Measurements from ENCODE around the gene CINP. TPM values are rescaled to one million over a fixed set of nuclear protein-coding genes. Genes with fewer than 3 reads are reported as not detected.
A peak's percentile ranks its signal among the peaks of the same experiment; 100 is the strongest.

The CINP gene
- total RNA-seq, 1 experiment from 2014 or later = 38.3 TPM

- intact Hi-C loops (cut with micrococcal nuclease; ENCODE audit: unreplicated experiment) = loop anchor here (5.0 kb wide), 1 partner anchor 40 kb away; no protein-coding TSS in a partner anchor
- Mint-ChIP-seq H3K4me1 (ENCODE audit: low read depth, unreplicated experiment) (peaks cover 49% of the 10 kb centered on the region), H3K36me3 (ENCODE audit: insufficient read depth, unreplicated experiment) (peaks cover 49% of the 10 kb centered on the region), H3K27ac (ENCODE audit: unreplicated experiment) (peak overlapping the region; percentile 98), H3K4me3 (ENCODE audit: low read depth, unreplicated experiment) (peak overlapping the region; percentile 74), H3K27me3 (ENCODE audit: unreplicated experiment) (no peaks in the 10 kb centered on the region), H3K9me3 (ENCODE audit: low read depth, unreplicated experiment) (no peaks in the 10 kb centered on the region)
- DNase-seq = peak; percentile 95
- CTCF ChIA-PET = interaction anchor here (0.6 to 1.9 kb wide), 12 partner anchors 8 to 1918 kb away, joined by 3 to 9 read pairs (median 4); partner anchors contain the start of gene MOK
- TF ChIP-seq, protein P1, sequence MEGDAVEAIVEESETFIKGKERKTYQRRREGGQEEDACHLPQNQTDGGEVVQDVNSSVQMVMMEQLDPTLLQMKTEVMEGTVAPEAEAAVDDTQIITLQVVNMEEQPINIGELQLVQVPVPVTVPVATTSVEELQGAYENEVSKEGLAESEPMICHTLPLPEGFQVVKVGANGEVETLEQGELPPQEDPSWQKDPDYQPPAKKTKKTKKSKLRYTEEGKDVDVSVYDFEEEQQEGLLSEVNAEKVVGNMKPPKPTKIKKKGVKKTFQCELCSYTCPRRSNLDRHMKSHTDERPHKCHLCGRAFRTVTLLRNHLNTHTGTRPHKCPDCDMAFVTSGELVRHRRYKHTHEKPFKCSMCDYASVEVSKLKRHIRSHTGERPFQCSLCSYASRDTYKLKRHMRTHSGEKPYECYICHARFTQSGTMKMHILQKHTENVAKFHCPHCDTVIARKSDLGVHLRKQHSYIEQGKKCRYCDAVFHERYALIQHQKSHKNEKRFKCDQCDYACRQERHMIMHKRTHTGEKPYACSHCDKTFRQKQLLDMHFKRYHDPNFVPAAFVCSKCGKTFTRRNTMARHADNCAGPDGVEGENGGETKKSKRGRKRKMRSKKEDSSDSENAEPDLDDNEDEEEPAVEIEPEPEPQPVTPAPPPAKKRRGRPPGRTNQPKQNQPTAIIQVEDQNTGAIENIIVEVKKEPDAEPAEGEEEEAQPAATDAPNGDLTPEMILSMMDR (IDR thresholded peaks at IDR 0.05; ENCODE audit: unreplicated experiment) = peak; percentile 51
- no TSS peak for BruUV-seq (replicated peaks)
Measured at GRCh38 chr14:102316743-102317563, 45.7 kb downstream of the CINP start.

DNA sequence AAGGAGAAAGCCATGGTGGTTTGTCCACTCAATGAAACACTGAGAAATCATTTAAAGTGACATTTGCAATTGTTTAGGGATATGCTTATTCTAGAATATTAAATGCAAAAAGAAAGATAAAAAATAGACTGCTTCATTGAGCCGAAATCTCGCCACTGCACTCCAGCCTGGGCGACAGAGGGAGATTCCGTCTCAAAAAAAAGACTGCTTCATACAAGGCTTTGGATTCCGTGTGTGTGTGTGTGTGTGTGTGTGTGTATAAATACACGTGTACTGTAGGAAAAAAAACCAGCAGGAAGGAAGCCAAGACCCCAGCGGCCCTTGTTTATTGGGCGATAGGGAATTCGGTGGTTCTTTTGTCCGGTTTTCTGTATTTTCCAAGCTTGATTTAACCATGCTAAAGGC lies 46.4 kb downstream of the CINP start:
- H3K4me3 Mint-ChIP-seq (ENCODE audit: low read depth, unreplicated experiment) = peak overlapping the region; percentile 74
- peaks cover 49% of the 10 kb centered on the region for H3K4me1 Mint-ChIP-seq (ENCODE audit: low read depth, unreplicated experiment)
- BruUV-seq (replicated peaks) = no TSS peak
- H3K9me3 Mint-ChIP-seq (ENCODE audit: low read depth, unreplicated experiment) = no peaks in the 10 kb centered on the region
- intact Hi-C loops (cut with micrococcal nuclease; ENCODE audit: unreplicated experiment) = loop anchor here (5.0 kb wide), 1 partner anchor 39 kb away; no protein-coding TSS in a partner anchor
- TF ChIP-seq, protein P1 (IDR thresholded peaks at IDR 0.05; ENCODE audit: unreplicated experiment) = no peak
- DNase-seq = peak; percentile 37
- peaks cover 49% of the 10 kb centered on the region for H3K36me3 Mint-ChIP-seq (ENCODE audit: insufficient read depth, unreplicated experiment)
- no peaks in the 10 kb centered on the region for H3K27me3 Mint-ChIP-seq (ENCODE audit: unreplicated experiment)
- peak overlapping the region; percentile 98 for H3K27ac Mint-ChIP-seq (ENCODE audit: unreplicated experiment)
- CTCF ChIA-PET = interaction anchor here (0.6 to 1.9 kb wide), 11 partner anchors 11 to 1917 kb away, joined by 3 to 9 read pairs (median 4); partner anchors contain the start of gene MOK

DNA sequence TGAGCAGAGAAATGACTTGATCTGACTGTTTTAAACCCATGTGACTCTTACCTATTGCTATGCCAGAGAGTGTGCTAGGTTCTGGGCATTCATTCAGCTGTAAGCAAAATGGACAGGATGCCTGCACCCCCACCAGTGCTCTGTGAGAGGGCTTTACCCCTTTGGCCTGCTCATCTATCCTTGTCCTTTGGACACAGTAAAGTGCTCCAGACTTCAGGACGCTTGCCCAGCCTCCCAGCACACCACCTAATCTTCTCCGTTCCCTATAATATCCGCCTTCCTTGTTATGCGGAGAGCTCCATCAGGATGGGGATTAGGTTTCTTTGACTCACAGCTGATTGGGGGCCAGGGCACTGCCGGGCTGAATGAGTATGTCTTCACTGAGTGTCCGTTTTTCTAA lies 47.6 kb downstream of the CINP start:
- no peaks in the 10 kb centered on the region for H3K27me3 Mint-ChIP-seq (ENCODE audit: unreplicated experiment)
- CTCF ChIA-PET = interaction anchor here (0.5 to 1.5 kb wide), 5 partner anchors 11 to 962 kb away, joined by 3 to 8 read pairs (median 4); partner anchors contain the start of gene MOK
- no peaks in the 10 kb centered on the region for H3K9me3 Mint-ChIP-seq (ENCODE audit: low read depth, unreplicated experiment)
- H3K27ac Mint-ChIP-seq (ENCODE audit: unreplicated experiment) = no peak overlapping the region
- H3K36me3 Mint-ChIP-seq (ENCODE audit: insufficient read depth, unreplicated experiment) = peaks cover 45% of the 10 kb centered on the region
- DNase-seq = no peak
- TF ChIP-seq, protein P1 (IDR thresholded peaks at IDR 0.05; ENCODE audit: unreplicated experiment) = no peak
- BruUV-seq (replicated peaks) = no TSS peak
- H3K4me3 Mint-ChIP-seq (ENCODE audit: low read depth, unreplicated experiment) = peak overlapping the region; percentile 63
- intact Hi-C loops (cut with micrococcal nuclease; ENCODE audit: unreplicated experiment) = loop anchor here (5.0 kb wide), 1 partner anchor 38 kb away; no protein-coding TSS in a partner anchor
- H3K4me1 Mint-ChIP-seq (ENCODE audit: low read depth, unreplicated experiment) = peaks cover 49% of the 10 kb centered on the region

- H3K27ac Mint-ChIP-seq (ENCODE audit: unreplicated experiment) = peak overlapping the region; percentile 60
- CTCF ChIA-PET = interaction anchor here (0.5 to 1.5 kb wide), 12 partner anchors 10 to 961 kb away, joined by 3 to 9 read pairs (median 4); partner anchors contain the start of gene MOK
- peak; percentile 88 for DNase-seq
- TF ChIP-seq, protein P1 (IDR thresholded peaks at IDR 0.05; ENCODE audit: unreplicated experiment) = peak; percentile 96
- intact Hi-C loops (cut with micrococcal nuclease; ENCODE audit: unreplicated experiment) = loop anchor here (1.0 to 5.0 kb wide), 3 partner anchors 37 to 252 kb away; no protein-coding TSS in a partner anchor
- H3K4me1 Mint-ChIP-seq (ENCODE audit: low read depth, unreplicated experiment) = peaks cover 49% of the 10 kb centered on the region
- peak overlapping the region; percentile 63 for H3K4me3 Mint-ChIP-seq (ENCODE audit: low read depth, unreplicated experiment)
- BruUV-seq (replicated peaks) = no TSS peak
- H3K27me3 Mint-ChIP-seq (ENCODE audit: unreplicated experiment) = no peaks in the 10 kb centered on the region
- H3K9me3 Mint-ChIP-seq (ENCODE audit: low read depth, unreplicated experiment) = no peaks in the 10 kb centered on the region
- peaks cover 38% of the 10 kb centered on the region for H3K36me3 Mint-ChIP-seq (ENCODE audit: insufficient read depth, unreplicated experiment)
Measured at GRCh38 chr14:102314242-102315011, 48.3 kb downstream of the CINP start.
